ENCODE results near the gene MMP20. TPM values are rescaled to one million over a fixed set of nuclear protein-coding genes. Genes with fewer than 3 reads are reported as not detected.

Gene MMP20
- total RNA-seq, 1 experiment from 2014 or later = not detected

DNA sequence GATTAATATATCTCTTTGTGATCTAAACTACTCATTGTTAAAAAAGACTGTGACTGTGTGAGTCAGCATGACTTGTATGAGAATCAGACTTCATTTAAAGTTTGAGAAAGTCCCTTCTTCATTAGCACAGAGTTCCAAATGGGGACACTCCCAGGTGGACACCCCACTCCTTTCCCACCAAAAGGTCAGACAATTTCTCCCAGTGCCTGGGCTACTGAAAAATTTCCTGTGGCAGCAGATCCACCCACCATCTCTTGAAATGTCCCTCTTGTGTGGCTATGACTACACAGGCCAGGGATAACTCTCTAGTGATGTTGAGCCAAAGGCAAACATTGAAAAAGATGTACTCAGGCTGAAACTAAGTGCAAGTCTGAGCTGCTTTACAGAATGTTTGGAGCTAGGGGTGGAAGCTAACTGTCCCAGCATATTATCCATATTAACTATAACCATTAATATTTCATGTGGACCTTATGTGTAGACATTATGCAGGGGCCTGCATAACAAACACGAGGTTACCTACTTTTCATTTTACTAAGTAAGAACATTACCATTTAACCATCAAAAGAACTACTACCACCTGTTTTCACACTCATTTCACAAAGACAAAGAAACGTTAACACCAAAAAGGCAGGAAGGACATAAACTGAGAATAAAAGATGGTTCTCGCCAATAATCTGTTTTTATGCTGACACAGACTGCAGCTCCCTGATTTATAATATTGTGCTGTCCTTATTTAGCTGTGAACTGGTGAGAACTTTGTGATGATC is 44.8 kb downstream of the MMP20 start:
- Histone ChIP-seq H3K36me3 (ENCODE audit: control insufficient read depth, insufficient read depth, low read length) (no peaks in the 10 kb centered on the region), H3K27me3 (ENCODE audit: control insufficient read depth, insufficient read depth, low read length) (no peaks in the 10 kb centered on the region), H3K27ac (ENCODE audit: low read length) (peak overlapping the region; percentile 72), H3K4me1 (ENCODE audit: control insufficient read depth, insufficient read depth, low read length) (0 out of 2 replicates have a peak, but pooled peaks cover 5% of the 10 kb centered on the region), H3K4me3 (ENCODE audit: low read depth in 2 of 2, low read length in 2 of 2) (no peak overlapping the region), H3K9me3 (ENCODE audit: control insufficient read depth, insufficient read depth, low read depth, low read length) (peaks cover 15% of the 10 kb centered on the region; the same call in 1 of the 2 replicates)
- no peak for DNase-seq (ENCODE audit: low read depth, low spot score)
- ChIA-PET CTCF (no interaction called here), POLR2A (no interaction called here)
- intact Hi-C loops (cut with micrococcal nuclease; ENCODE audit: unreplicated experiment) = no loop called here
- no TSS peak for BruUV-seq (replicated peaks)
- TF ChIP-seq SIN3A (IDR thresholded peaks at IDR 0.05; ENCODE audit: borderline replicate concordance, insufficient read depth, low read depth, low read length) (no peak), TCF7L2 (IDR thresholded peaks at IDR 0.05; ENCODE audit: low read depth, low read length) (no peak), POLR2AphosphoS5 (IDR thresholded peaks at IDR 0.05; ENCODE audit: low read depth, low read length) (no peak)
- TF ChIP-seq, protein P1, sequence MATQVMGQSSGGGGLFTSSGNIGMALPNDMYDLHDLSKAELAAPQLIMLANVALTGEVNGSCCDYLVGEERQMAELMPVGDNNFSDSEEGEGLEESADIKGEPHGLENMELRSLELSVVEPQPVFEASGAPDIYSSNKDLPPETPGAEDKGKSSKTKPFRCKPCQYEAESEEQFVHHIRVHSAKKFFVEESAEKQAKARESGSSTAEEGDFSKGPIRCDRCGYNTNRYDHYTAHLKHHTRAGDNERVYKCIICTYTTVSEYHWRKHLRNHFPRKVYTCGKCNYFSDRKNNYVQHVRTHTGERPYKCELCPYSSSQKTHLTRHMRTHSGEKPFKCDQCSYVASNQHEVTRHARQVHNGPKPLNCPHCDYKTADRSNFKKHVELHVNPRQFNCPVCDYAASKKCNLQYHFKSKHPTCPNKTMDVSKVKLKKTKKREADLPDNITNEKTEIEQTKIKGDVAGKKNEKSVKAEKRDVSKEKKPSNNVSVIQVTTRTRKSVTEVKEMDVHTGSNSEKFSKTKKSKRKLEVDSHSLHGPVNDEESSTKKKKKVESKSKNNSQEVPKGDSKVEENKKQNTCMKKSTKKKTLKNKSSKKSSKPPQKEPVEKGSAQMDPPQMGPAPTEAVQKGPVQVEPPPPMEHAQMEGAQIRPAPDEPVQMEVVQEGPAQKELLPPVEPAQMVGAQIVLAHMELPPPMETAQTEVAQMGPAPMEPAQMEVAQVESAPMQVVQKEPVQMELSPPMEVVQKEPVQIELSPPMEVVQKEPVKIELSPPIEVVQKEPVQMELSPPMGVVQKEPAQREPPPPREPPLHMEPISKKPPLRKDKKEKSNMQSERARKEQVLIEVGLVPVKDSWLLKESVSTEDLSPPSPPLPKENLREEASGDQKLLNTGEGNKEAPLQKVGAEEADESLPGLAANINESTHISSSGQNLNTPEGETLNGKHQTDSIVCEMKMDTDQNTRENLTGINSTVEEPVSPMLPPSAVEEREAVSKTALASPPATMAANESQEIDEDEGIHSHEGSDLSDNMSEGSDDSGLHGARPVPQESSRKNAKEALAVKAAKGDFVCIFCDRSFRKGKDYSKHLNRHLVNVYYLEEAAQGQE (IDR thresholded peaks at IDR 0.05; ENCODE audit: insufficient read depth in 1 of 2, low read depth in 2 of 2, low read length in 1 of 2) = no peak
- TF ChIP-seq, protein P2, sequence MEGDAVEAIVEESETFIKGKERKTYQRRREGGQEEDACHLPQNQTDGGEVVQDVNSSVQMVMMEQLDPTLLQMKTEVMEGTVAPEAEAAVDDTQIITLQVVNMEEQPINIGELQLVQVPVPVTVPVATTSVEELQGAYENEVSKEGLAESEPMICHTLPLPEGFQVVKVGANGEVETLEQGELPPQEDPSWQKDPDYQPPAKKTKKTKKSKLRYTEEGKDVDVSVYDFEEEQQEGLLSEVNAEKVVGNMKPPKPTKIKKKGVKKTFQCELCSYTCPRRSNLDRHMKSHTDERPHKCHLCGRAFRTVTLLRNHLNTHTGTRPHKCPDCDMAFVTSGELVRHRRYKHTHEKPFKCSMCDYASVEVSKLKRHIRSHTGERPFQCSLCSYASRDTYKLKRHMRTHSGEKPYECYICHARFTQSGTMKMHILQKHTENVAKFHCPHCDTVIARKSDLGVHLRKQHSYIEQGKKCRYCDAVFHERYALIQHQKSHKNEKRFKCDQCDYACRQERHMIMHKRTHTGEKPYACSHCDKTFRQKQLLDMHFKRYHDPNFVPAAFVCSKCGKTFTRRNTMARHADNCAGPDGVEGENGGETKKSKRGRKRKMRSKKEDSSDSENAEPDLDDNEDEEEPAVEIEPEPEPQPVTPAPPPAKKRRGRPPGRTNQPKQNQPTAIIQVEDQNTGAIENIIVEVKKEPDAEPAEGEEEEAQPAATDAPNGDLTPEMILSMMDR (IDR thresholded peaks at IDR 0.05) = no peak
- ATAC-seq = peak; percentile 73
- in situ Hi-C loops (cut with HindIII; ENCODE audit: low pct_unique_long_range_greater_than_20kb, low sequenced_read_pairs) = no loop called here

- H3K9me3 ChIP-seq (ENCODE audit: control insufficient read depth, insufficient read depth, low read depth, low read length) = no peaks in the 10 kb centered on the region; the same call in 1 of the 2 replicates
- H3K4me1 ChIP-seq (ENCODE audit: control insufficient read depth, insufficient read depth, low read length) = 0 out of 2 replicates have a peak, but pooled peaks cover 5% of the 10 kb centered on the region
- intact Hi-C loops (cut with micrococcal nuclease; ENCODE audit: unreplicated experiment) = no loop called here
- in situ Hi-C loops (cut with HindIII; ENCODE audit: low pct_unique_long_range_greater_than_20kb, low sequenced_read_pairs) = no loop called here
- CTCF ChIA-PET = no interaction called here
- no peak for ATAC-seq
- no peak overlapping the region for H3K4me3 ChIP-seq (ENCODE audit: low read depth in 2 of 2, low read length in 2 of 2)
- POLR2A ChIA-PET = interaction anchor here (0.6 kb wide), 1 partner anchor 89 kb away, joined by 3 read pairs; no protein-coding TSS in a partner anchor
- H3K27ac ChIP-seq (ENCODE audit: low read length) = no peak overlapping the region; the same call in 1 of the 2 replicates
- H3K36me3 ChIP-seq (ENCODE audit: control insufficient read depth, insufficient read depth, low read length) = no peaks in the 10 kb centered on the region
- no TSS peak for BruUV-seq (replicated peaks)
- TF ChIP-seq, protein P1 (IDR thresholded peaks at IDR 0.05; ENCODE audit: insufficient read depth in 1 of 2, low read depth in 2 of 2, low read length in 1 of 2) = no peak
- TF ChIP-seq, protein P2 (IDR thresholded peaks at IDR 0.05) = no peak
- TF ChIP-seq POLR2AphosphoS5 (IDR thresholded peaks at IDR 0.05; ENCODE audit: low read depth, low read length) (no peak), SIN3A (IDR thresholded peaks at IDR 0.05; ENCODE audit: borderline replicate concordance, insufficient read depth, low read depth, low read length) (no peak)
- DNase-seq (ENCODE audit: low read depth, low spot score) = no peak
- H3K27me3 ChIP-seq (ENCODE audit: control insufficient read depth, insufficient read depth, low read length) = no peaks in the 10 kb centered on the region
Observed at GRCh38 chr11:102577723-102578122, 47.4 kb downstream of the MMP20 start.
